ENCODE measurements around the gene PNMT. TPM values are rescaled to one million over a fixed set of nuclear protein-coding genes. Genes with fewer than 3 reads are reported as not detected.

PNMT gene
- total and polyA plus RNA-seq, 2 donors (not counting 1 experiment from before 2014, with no cell fraction given): 0.13 to 0.76 TPM

DNA sequence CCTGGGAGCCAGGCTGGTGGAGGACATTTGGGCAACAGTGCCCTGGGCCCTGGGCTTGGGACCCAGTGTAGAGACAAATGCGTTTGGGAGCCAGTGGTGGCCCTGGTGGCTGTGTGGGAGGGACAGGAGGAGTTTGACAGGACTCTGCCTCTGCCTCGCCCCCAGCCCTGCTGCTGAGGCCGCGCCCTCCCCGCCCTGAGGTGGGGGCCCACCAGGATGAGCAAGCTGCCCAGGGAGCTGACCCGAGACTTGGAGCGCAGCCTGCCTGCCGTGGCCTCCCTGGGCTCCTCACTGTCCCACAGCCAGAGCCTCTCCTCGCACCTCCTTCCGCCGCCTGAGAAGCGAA is 15.0 kb upstream of the PNMT start:
- H3K9me3 ChIP-seq (ENCODE audit: control extremely low read depth in 1 of 3, control insufficient read depth in 2 of 3, insufficient read depth in 1 of 3, low read length in 2 of 3): no peaks in the 10 kb centered on the region
- ChIA-PET CTCF (interaction anchor here (0.9 to 5.2 kb wide), 18 partner anchors 9 to 218 kb away, joined by 3 to 61 read pairs (median 4); partner anchors contain the start of genes MIEN1, PGAP3, PNMT and TCAP), POLR2A (interaction anchor here (1.0 kb wide), 1 partner anchor 77 kb away, joined by 5 read pairs; the partner anchor contains the start of gene MIEN1)
- no peak for TF ChIP-seq EZH2 (IDR thresholded peaks at IDR 0.05; ENCODE audit: borderline replicate concordance, insufficient read depth, low read depth, low read length, poor library complexity, severe bottlenecking)
- TF ChIP-seq, protein P1, sequence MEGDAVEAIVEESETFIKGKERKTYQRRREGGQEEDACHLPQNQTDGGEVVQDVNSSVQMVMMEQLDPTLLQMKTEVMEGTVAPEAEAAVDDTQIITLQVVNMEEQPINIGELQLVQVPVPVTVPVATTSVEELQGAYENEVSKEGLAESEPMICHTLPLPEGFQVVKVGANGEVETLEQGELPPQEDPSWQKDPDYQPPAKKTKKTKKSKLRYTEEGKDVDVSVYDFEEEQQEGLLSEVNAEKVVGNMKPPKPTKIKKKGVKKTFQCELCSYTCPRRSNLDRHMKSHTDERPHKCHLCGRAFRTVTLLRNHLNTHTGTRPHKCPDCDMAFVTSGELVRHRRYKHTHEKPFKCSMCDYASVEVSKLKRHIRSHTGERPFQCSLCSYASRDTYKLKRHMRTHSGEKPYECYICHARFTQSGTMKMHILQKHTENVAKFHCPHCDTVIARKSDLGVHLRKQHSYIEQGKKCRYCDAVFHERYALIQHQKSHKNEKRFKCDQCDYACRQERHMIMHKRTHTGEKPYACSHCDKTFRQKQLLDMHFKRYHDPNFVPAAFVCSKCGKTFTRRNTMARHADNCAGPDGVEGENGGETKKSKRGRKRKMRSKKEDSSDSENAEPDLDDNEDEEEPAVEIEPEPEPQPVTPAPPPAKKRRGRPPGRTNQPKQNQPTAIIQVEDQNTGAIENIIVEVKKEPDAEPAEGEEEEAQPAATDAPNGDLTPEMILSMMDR (IDR thresholded peaks at IDR 0.05): no peak
- Mint-ChIP-seq H3K4me1 (peaks cover 36% of the 10 kb centered on the region), H3K27ac (no peak overlapping the region), H3K9me3 (ENCODE audit: insufficient read depth) (no peaks in the 10 kb centered on the region), H3K27me3 (no peaks in the 10 kb centered on the region), H3K4me3 (no peak overlapping the region)
- peaks cover 2 to 11% of the 10 kb centered on the region in 2 donors for H3K4me1 ChIP-seq (ENCODE audit: control insufficient read depth in 2 of 2, insufficient read depth in 2 of 2, low read length in 2 of 2)
- peaks cover 52% of the 10 kb centered on the region for H4K20me1 ChIP-seq (ENCODE audit: control insufficient read depth, insufficient read depth, low read length, poor library complexity, severe bottlenecking)
- peaks cover 50% of the 10 kb centered on the region for H3K79me2 ChIP-seq (ENCODE audit: control insufficient read depth, insufficient read depth, low read length)
- intact Hi-C loops (cut with micrococcal nuclease): no loop called here
- ATAC-seq (ENCODE audit: low read depth) (no peak), DNase-seq (no peak)
- no peak overlapping the region for H3K9ac ChIP-seq (ENCODE audit: low read length)
- no peak overlapping the region for H3K4me3 ChIP-seq (ENCODE audit: control extremely low read depth in 1 of 5, extremely low read depth in 1 of 5, insufficient read depth in 1 of 5, low read depth in 2 of 5, low read length in 4 of 5)
- H3K36me3 ChIP-seq (replicated peaks in 1 of 2; ENCODE audit: control extremely low read depth in 1 of 2, control insufficient read depth in 1 of 2, extremely low read depth in 1 of 2, insufficient read depth in 2 of 2, low read length in 1 of 2): peaks cover 0 to 23% of the 10 kb centered on the region in 2 experiments
- 92% methylated on average over 11 of the region's 12 CpGs for WGBS (ENCODE audit: insufficient coverage)
- H3K27ac ChIP-seq (ENCODE audit: low read length in 2 of 2): no peak overlapping the region
- no peaks in the 10 kb centered on the region for H3K27me3 ChIP-seq (replicated peaks in 1 of 4; ENCODE audit: control extremely low read depth in 1 of 4, control insufficient read depth in 3 of 4, insufficient read depth in 4 of 4, low read length in 3 of 4)
- no peak overlapping the region for H2AFZ ChIP-seq (ENCODE audit: insufficient read depth, low read depth, low read length, poor library complexity, severe bottlenecking)
- no peak overlapping the region for H3K4me2 ChIP-seq (replicated peaks; ENCODE audit: low read depth, low read length, poor library complexity, severe bottlenecking)

DNA sequence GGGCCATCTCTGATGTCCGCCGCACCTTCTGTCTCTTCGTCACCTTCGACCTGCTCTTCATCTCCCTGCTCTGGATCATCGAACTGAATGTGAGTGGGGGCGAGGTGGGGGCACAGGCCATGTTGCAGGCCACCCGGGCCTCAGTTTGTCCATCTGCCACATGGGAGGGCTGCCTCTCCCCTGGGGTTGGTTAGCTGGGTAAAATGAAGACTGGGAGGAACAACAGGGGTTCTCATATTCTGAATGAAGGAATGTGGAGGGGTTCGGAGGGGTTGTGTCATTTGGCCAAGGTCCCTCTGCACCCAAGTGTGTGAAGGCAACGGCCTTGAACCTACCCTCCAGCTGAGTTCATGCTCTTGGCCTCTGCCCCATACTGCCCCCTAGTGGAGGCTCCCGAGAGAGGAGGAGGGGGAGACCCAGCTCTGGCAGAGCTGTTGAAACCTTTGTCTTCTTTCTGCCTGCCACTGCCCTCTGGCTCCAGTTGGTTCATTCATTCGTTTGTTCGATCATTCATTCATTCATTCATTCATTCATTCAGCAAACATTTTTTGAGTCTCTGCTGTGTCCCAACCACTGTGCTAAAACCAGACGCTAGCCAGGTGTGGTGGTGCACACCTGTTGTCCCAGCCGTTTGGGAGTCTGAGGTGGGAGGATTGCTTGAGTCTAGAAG is 14.5 kb upstream of the PNMT start:
- 76% methylated on average over 11 of the region's 14 CpGs for WGBS (ENCODE audit: insufficient coverage)
- no peaks in the 10 kb centered on the region for H3K9me3 Mint-ChIP-seq (ENCODE audit: insufficient read depth)
- no peaks in the 10 kb centered on the region for H3K9me3 ChIP-seq (ENCODE audit: control extremely low read depth in 1 of 3, control insufficient read depth in 2 of 3, insufficient read depth in 1 of 3, low read length in 2 of 3)
- no peak overlapping the region for H2AFZ ChIP-seq (ENCODE audit: insufficient read depth, low read depth, low read length, poor library complexity, severe bottlenecking)
- TF ChIP-seq, protein P1 (IDR thresholded peaks at IDR 0.05): peak; percentile 80
- TF ChIP-seq EZH2 (IDR thresholded peaks at IDR 0.05; ENCODE audit: borderline replicate concordance, insufficient read depth, low read depth, low read length, poor library complexity, severe bottlenecking): no peak
- H3K4me1 ChIP-seq (ENCODE audit: control insufficient read depth in 2 of 2, insufficient read depth in 2 of 2, low read length in 2 of 2): peaks cover 8 to 16% of the 10 kb centered on the region in 2 donors
- H3K4me2 ChIP-seq (replicated peaks; ENCODE audit: low read depth, low read length, poor library complexity, severe bottlenecking): no peak overlapping the region
- DNase-seq (peak; percentile 71), ATAC-seq (ENCODE audit: low read depth) (peak; percentile 71)
- no peak overlapping the region for H3K27ac ChIP-seq (ENCODE audit: low read length in 2 of 2)
- H3K4me3 Mint-ChIP-seq: no peak overlapping the region
- intact Hi-C loops (cut with micrococcal nuclease): no loop called here
- POLR2A ChIA-PET: interaction anchor here (1.0 kb wide), 1 partner anchor 76 kb away, joined by 5 read pairs; the partner anchor contains the start of gene MIEN1
- H3K36me3 ChIP-seq (replicated peaks in 1 of 2; ENCODE audit: control extremely low read depth in 1 of 2, control insufficient read depth in 1 of 2, extremely low read depth in 1 of 2, insufficient read depth in 2 of 2, low read length in 1 of 2): peaks cover 0 to 19% of the 10 kb centered on the region in 2 experiments
- no peaks in the 10 kb centered on the region for H3K27me3 Mint-ChIP-seq
- H3K27me3 ChIP-seq (replicated peaks in 1 of 4; ENCODE audit: control extremely low read depth in 1 of 4, control insufficient read depth in 3 of 4, insufficient read depth in 4 of 4, low read length in 3 of 4): no peaks in the 10 kb centered on the region
- H3K27ac Mint-ChIP-seq: no peak overlapping the region
- CTCF ChIA-PET: interaction anchor here (0.6 to 5.2 kb wide), 18 partner anchors 9 to 762 kb away, joined by 3 to 61 read pairs (median 4); partner anchors contain the start of genes MIEN1, PGAP3, PNMT and TCAP
- no peak overlapping the region for H3K9ac ChIP-seq (ENCODE audit: low read length)
- peaks cover 45% of the 10 kb centered on the region for H3K79me2 ChIP-seq (ENCODE audit: control insufficient read depth, insufficient read depth, low read length)
- H3K4me3 ChIP-seq (ENCODE audit: control extremely low read depth in 1 of 5, extremely low read depth in 1 of 5, insufficient read depth in 1 of 5, low read depth in 2 of 5, low read length in 4 of 5): no peak overlapping the region
- H3K4me1 Mint-ChIP-seq: peaks cover 36% of the 10 kb centered on the region
- H4K20me1 ChIP-seq (ENCODE audit: control insufficient read depth, insufficient read depth, low read length, poor library complexity, severe bottlenecking): peaks cover 47% of the 10 kb centered on the region
